ENCODE data around the gene UNC45A.

The UNC45A gene

GRCh38 chr15:90910441-90911301 is 24.4 kb upstream of the UNC45A start:
- Histone ChIP-seq H3K9ac (ENCODE audit: low read length) (no peak overlapping the region), H3K79me2 (ENCODE audit: insufficient read depth, low read length) (no peaks in the 10 kb centered on the region), H3K9me3 (ENCODE audit: low read length) (no peaks in the 10 kb centered on the region), H4K20me1 (ENCODE audit: insufficient read depth, low read length) (no peaks in the 10 kb centered on the region), H3K4me1 (ENCODE audit: insufficient read depth, low read length, severe bottlenecking) (peaks cover 9% of the 10 kb centered on the region), H3K27me3 (ENCODE audit: insufficient read depth, low read length) (no peaks in the 10 kb centered on the region), H3K4me3 (ENCODE audit: low read depth, low read length, poor library complexity, severe bottlenecking) (no peak overlapping the region), H3F3A (ENCODE audit: insufficient read depth, low read length) (peaks cover 4% of the 10 kb centered on the region; the same call in 1 of the 2 replicates), H3K9me2 (ENCODE audit: low read depth, low read length) (no peaks in the 10 kb centered on the region), H3K27ac (ENCODE audit: low read depth, low read length, poor library complexity, severe bottlenecking) (no peak overlapping the region), H3K36me3 (ENCODE audit: insufficient read depth, low read length) (peaks cover 63% of the 10 kb centered on the region), H2AFZ (ENCODE audit: low read length) (no peak overlapping the region), H3K4me2 (ENCODE audit: low read length) (no peak overlapping the region)
- TF ChIP-seq CTCF (IDR thresholded peaks at IDR 0.05; ENCODE audit: low read length) (no peak), EZH2 (IDR thresholded peaks at IDR 0.05; ENCODE audit: borderline replicate concordance, low read length) (no peak)

GRCh38 chr15:90911302-90911623 is 23.8 kb upstream of the UNC45A start:
- no peaks in the 10 kb centered on the region for H3K79me2 ChIP-seq (ENCODE audit: insufficient read depth, low read length)
- H3K9me3 ChIP-seq (ENCODE audit: low read length), result no peaks in the 10 kb centered on the region
- TF ChIP-seq EZH2 (IDR thresholded peaks at IDR 0.05; ENCODE audit: borderline replicate concordance, low read length) (no peak), CTCF (IDR thresholded peaks at IDR 0.05; ENCODE audit: low read length) (no peak)
- peaks cover 4% of the 10 kb centered on the region; the same call in 1 of the 2 replicates for H3F3A ChIP-seq (ENCODE audit: insufficient read depth, low read length)
- H4K20me1 ChIP-seq (ENCODE audit: insufficient read depth, low read length), result no peaks in the 10 kb centered on the region
- H3K9me2 ChIP-seq (ENCODE audit: low read depth, low read length), result no peaks in the 10 kb centered on the region
- H3K27me3 ChIP-seq (ENCODE audit: insufficient read depth, low read length), result no peaks in the 10 kb centered on the region
- H3K9ac ChIP-seq (ENCODE audit: low read length), result no peak overlapping the region
- peaks cover 15% of the 10 kb centered on the region for H3K4me1 ChIP-seq (ENCODE audit: insufficient read depth, low read length, severe bottlenecking)
- H3K4me3 ChIP-seq (ENCODE audit: low read depth, low read length, poor library complexity, severe bottlenecking), result no peak overlapping the region
- H3K36me3 ChIP-seq (ENCODE audit: insufficient read depth, low read length), result peaks cover 58% of the 10 kb centered on the region; the same call in 1 of the 2 replicates
- no peak overlapping the region for H3K27ac ChIP-seq (ENCODE audit: low read depth, low read length, poor library complexity, severe bottlenecking)
- no peak overlapping the region for H3K4me2 ChIP-seq (ENCODE audit: low read length)
- no peak overlapping the region for H2AFZ ChIP-seq (ENCODE audit: low read length)

- Histone ChIP-seq H3K36me3 (ENCODE audit: insufficient read depth, low read length) (peaks cover 51% of the 10 kb centered on the region; the same call in 1 of the 2 replicates), H3K4me1 (ENCODE audit: insufficient read depth, low read length, severe bottlenecking) (peaks cover 19% of the 10 kb centered on the region), H2AFZ (ENCODE audit: low read length) (no peak overlapping the region)
These were observed 22.9 kb upstream of the UNC45A start for GRCh38 chr15:90911906-90912769.

More at GRCh38 chr15:90911906-90912769, 22.9 kb upstream of the UNC45A start:
- Histone ChIP-seq H3K9ac (ENCODE audit: low read length) (no peak overlapping the region), H3F3A (ENCODE audit: insufficient read depth, low read length) (peaks cover 4% of the 10 kb centered on the region; the same call in 1 of the 2 replicates), H3K27ac (ENCODE audit: low read depth, low read length, poor library complexity, severe bottlenecking) (no peak overlapping the region), H4K20me1 (ENCODE audit: insufficient read depth, low read length) (no peaks in the 10 kb centered on the region), H3K4me3 (ENCODE audit: low read depth, low read length, poor library complexity, severe bottlenecking) (no peak overlapping the region), H3K9me3 (ENCODE audit: low read length) (no peaks in the 10 kb centered on the region), H3K27me3 (ENCODE audit: insufficient read depth, low read length) (no peaks in the 10 kb centered on the region), H3K4me2 (ENCODE audit: low read length) (no peak overlapping the region), H3K9me2 (ENCODE audit: low read depth, low read length) (no peaks in the 10 kb centered on the region), H3K79me2 (ENCODE audit: insufficient read depth, low read length) (no peaks in the 10 kb centered on the region)
- TF ChIP-seq CTCF (IDR thresholded peaks at IDR 0.05; ENCODE audit: low read length), result no peak
- no peak for TF ChIP-seq EZH2 (IDR thresholded peaks at IDR 0.05; ENCODE audit: borderline replicate concordance, low read length)

Measured in OCI-LY1 (cell line).